ENCODE measurements around the gene FKBP15.

- TF ChIP-seq POLR2A (IDR thresholded peaks at IDR 0.05; ENCODE audit: low read depth, low read length) (no peak), CTCF (conservative IDR thresholded peaks at IDR 0.05; ENCODE audit: low read depth, low read length) (no peak), RAD21 (IDR thresholded peaks at IDR 0.05; ENCODE audit: low read length) (no peak), BHLHE40 (IDR thresholded peaks at IDR 0.05; ENCODE audit: low read depth, low read length) (no peak), CEBPB (IDR thresholded peaks at IDR 0.05; ENCODE audit: low read depth, low read length) (no peak), RCOR1 (IDR thresholded peaks at IDR 0.05; ENCODE audit: insufficient replicate concordance, low read length) (no peak), RFX5 (IDR thresholded peaks at IDR 0.05; ENCODE audit: low read depth, low read length) (no peak), SMC3 (IDR thresholded peaks at IDR 0.05; ENCODE audit: low read depth, low read length) (no peak), USF2 (IDR thresholded peaks at IDR 0.05; ENCODE audit: low read depth, low read length) (no peak), FOS (IDR thresholded peaks at IDR 0.05; ENCODE audit: low read depth, low read length) (no peak), ELK1 (IDR thresholded peaks at IDR 0.05; ENCODE audit: borderline replicate concordance, low read depth, low read length) (no peak)
Observed at GRCh38 chr9:113215132-113215531, 5.9 kb downstream of the FKBP15 start.

Measured in IMR-90 (cell line).